Fibroblast of lung (primary cell): ENCODE measurements around the gene SAG. TPM values are rescaled to one million over a fixed set of nuclear protein-coding genes. Genes with fewer than 3 reads are reported as not detected.

Experiments used
- DNase-seq, 2 donors: peaks; one replicate each; pipeline versions ENCODE4 v3.0.0 to v3.0.0-alpha.2; 2010; ENCODE audit warnings: low read depth in 2 of 2
- H2AFZ ChIP-seq: 2 replicates; pipeline ENCODE4 v1.5.1; 2012; ENCODE audit warnings: low read length, control low read depth, inconsistent platforms
- H3K27ac ChIP-seq: 2 replicates; pipeline ENCODE4 v1.5.1; 2011; ENCODE audit warnings: low read length, control low read depth; ENCODE audit not compliant: insufficient read depth
- H3K27me3 ChIP-seq: 2 replicates; pipeline ENCODE4 v1.5.1; 2011; ENCODE audit warnings: mild to moderate bottlenecking, low read length; ENCODE audit not compliant: control insufficient read depth, insufficient read depth
- H3K36me3 ChIP-seq: 2 replicates; pipeline ENCODE4 v1.5.1; 2011; ENCODE audit warnings: low read length; ENCODE audit not compliant: control insufficient read depth, insufficient read depth
- H3K4me1 ChIP-seq: 2 replicates; pipeline ENCODE4 v1.5.1; 2011; ENCODE audit warnings: low read length; ENCODE audit not compliant: control insufficient read depth, insufficient read depth; ENCODE audit errors: extremely low read depth
- H3K4me2 ChIP-seq: 2 replicates; pipeline ENCODE4 v1.5.1; 2011; ENCODE audit warnings: low read length, control low read depth; ENCODE audit not compliant: insufficient read depth; ENCODE audit errors: extremely low read depth
- H3K4me3 ChIP-seq, 4 experiments: fragments of 200-600 bp in 1 of 4; sonication (generic) in 1 of 4; replicated peaks in 1 of 4; 2 replicates each; pipeline ENCODE4 v1.5.1; 2011 to 2016; ENCODE audit warnings: low read length in 4 of 4, low read depth in 3 of 4, mild to moderate bottlenecking in 3 of 4, control low read depth in 2 of 4, inconsistent platforms in 1 of 4, mixed read lengths in 1 of 4; ENCODE audit not compliant: insufficient read depth in 1 of 4; ENCODE audit errors: control extremely low read depth in 1 of 4
- H3K79me2 ChIP-seq: 2 replicates; pipeline ENCODE4 v1.5.1; 2012; ENCODE audit warnings: mild to moderate bottlenecking, low read length, inconsistent platforms; ENCODE audit not compliant: control insufficient read depth, insufficient read depth
- H3K9ac ChIP-seq: 2 replicates; pipeline ENCODE4 v1.5.1; 2011; ENCODE audit warnings: mild to moderate bottlenecking, low read length, control low read depth; ENCODE audit not compliant: insufficient read depth
- H3K9me3 ChIP-seq: 2 replicates; pipeline ENCODE4 v1.5.1; 2012; ENCODE audit warnings: low read depth, low read length; ENCODE audit not compliant: control insufficient read depth, insufficient read depth
- H4K20me1 ChIP-seq: 2 replicates; pipeline ENCODE4 v1.5.1; 2011; ENCODE audit warnings: low read length; ENCODE audit not compliant: control insufficient read depth, insufficient read depth; ENCODE audit errors: extremely low read depth
- EZH2 ChIP-seq: IDR thresholded peaks from 2 replicates; pipeline ENCODE4 v1.5.1; 2012; ENCODE audit warnings: low read length, control low read depth, mild to moderate bottlenecking; ENCODE audit errors: missing control alignments
- polyA plus RNA-seq, 2 donors: library from polyadenylated mRNA; depleted of rRNA in 1 of 2; stranded (reverse) in 1 of 2; unstranded in 1 of 2; fragments of >200 nt; gene quantifications; 2 replicates each; pipeline ENCODE4 v1.2.1, GENCODE V29; 2011 to 2012; ENCODE audit warnings: missing spikeins in 1 of 2
- total RNA-seq: library from RNA; depleted of rRNA; stranded (reverse); fragments of >200 nt; gene quantifications from 2 replicates; pipeline ENCODE4 v1.2.1, GENCODE V29; 2014
- TF ChIP-seq, protein P1 (sequence below), 2 donors: IDR thresholded peaks in 1 of 2; conservative IDR thresholded peaks in 1 of 2; 1 replicate in 1 of 2; 2 replicates in 1 of 2; pipeline ENCODE4 v1.5.1; 2011 to 2012; ENCODE audit warnings: low read length in 2 of 2, control low read depth in 1 of 2, inconsistent platforms in 1 of 2, low read depth in 1 of 2, mild to moderate bottlenecking in 1 of 2

The SAG gene
- total and polyA plus RNA-seq, 2 donors (not counting 1 experiment from before 2014, with no cell fraction given): not detected

DNA sequence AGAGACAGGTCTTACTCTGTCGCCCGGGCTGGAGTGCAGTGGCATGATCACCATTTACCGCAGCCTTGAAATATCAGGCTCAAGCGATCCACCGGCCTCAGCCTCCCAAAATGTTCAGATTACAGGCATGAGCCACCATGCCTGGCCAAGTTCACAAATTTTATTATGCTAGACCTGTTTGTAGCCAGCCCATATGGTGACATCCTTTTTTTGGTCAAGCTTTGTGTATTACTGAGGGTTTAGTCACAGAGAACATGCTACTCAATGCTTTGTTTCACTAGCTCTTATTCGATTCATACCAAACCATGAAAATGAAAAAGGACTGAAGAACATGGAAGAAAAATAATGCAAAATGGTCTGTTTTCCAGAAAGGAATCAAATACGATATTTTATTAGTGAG, 88.1 kb downstream of the SAG start:
- DNase-seq: no peak
- Histone ChIP-seq H3K4me2 (no peak overlapping the region), H3K27ac (no peak overlapping the region), H3K79me2 (no peaks in the 10 kb centered on the region), H3K4me1 (no peaks in the 10 kb centered on the region), H3K4me3 (no peak overlapping the region), H3K27me3 (no peaks in the 10 kb centered on the region), H3K36me3 (no peaks in the 10 kb centered on the region), H3K9me3 (no peaks in the 10 kb centered on the region), H2AFZ (no peak overlapping the region), H4K20me1 (no peaks in the 10 kb centered on the region), H3K9ac (no peak overlapping the region)
- TF ChIP-seq, protein P1, sequence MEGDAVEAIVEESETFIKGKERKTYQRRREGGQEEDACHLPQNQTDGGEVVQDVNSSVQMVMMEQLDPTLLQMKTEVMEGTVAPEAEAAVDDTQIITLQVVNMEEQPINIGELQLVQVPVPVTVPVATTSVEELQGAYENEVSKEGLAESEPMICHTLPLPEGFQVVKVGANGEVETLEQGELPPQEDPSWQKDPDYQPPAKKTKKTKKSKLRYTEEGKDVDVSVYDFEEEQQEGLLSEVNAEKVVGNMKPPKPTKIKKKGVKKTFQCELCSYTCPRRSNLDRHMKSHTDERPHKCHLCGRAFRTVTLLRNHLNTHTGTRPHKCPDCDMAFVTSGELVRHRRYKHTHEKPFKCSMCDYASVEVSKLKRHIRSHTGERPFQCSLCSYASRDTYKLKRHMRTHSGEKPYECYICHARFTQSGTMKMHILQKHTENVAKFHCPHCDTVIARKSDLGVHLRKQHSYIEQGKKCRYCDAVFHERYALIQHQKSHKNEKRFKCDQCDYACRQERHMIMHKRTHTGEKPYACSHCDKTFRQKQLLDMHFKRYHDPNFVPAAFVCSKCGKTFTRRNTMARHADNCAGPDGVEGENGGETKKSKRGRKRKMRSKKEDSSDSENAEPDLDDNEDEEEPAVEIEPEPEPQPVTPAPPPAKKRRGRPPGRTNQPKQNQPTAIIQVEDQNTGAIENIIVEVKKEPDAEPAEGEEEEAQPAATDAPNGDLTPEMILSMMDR (conservative IDR thresholded peaks at IDR 0.05 in 1 of 2, IDR thresholded peaks at IDR 0.05 in 1 of 2; ENCODE audit: low read depth in 1 of 2, low read length in 2 of 2): no peak
- TF ChIP-seq EZH2: no peak

Other genes with a start within 250 kb of the SAG start
- 0.33 and 0.51 TPM in 2 replicates for gene INPP5D, start 247.5 kb upstream of the SAG start, total RNA-seq
- gene INPP5D, start 247.5 kb upstream of the SAG start, polyA plus RNA-seq: 0.01 and 0.17 TPM in 2 replicates
- 27.2 and 33.7 TPM in 2 replicates for gene ATG16L1, start 56.1 kb upstream of the SAG start, total RNA-seq
- gene ATG16L1, start 56.1 kb upstream of the SAG start, polyA plus RNA-seq: 23.7 and 25.3 TPM in 2 replicates
- gene DGKD, start 46.7 kb downstream of the SAG start, total RNA-seq: 8.2 and 9.9 TPM in 2 replicates
- 6.0 and 6.2 TPM in 2 replicates for gene DGKD, start 46.7 kb downstream of the SAG start, polyA plus RNA-seq